GM06990 (cell line): ENCODE measurements around the gene CHAT.

Source experiments
- DNase-seq: peaks from one replicate; pipeline ENCODE4 v3.0.0-alpha.2; 2011; ENCODE audit not compliant: insufficient read length; ENCODE audit errors: extremely low read depth
- H3K27me3 ChIP-seq: replicated peaks from 2 replicates; pipeline ENCODE4 v1.6.0; 2011; ENCODE audit warnings: low read length; ENCODE audit not compliant: control insufficient read depth, insufficient read depth
- H3K36me3 ChIP-seq: 2 replicates; pipeline ENCODE4 v1.5.1; 2011; ENCODE audit warnings: low read length; ENCODE audit not compliant: control insufficient read depth, insufficient read depth
- H3K4me3 ChIP-seq: replicated peaks from 2 replicates; pipeline ENCODE4 v1.5.1; 2011; ENCODE audit warnings: low read depth, mild to moderate bottlenecking, control low read depth, low read length
- TF ChIP-seq, protein P1 (sequence below): IDR thresholded peaks from 2 replicates; pipeline ENCODE4 v1.5.1; 2011; ENCODE audit warnings: low read length, control low read depth, mild to moderate bottlenecking, inconsistent platforms; ENCODE audit not compliant: insufficient read depth, poor library complexity, severe bottlenecking

Gene CHAT

DNA sequence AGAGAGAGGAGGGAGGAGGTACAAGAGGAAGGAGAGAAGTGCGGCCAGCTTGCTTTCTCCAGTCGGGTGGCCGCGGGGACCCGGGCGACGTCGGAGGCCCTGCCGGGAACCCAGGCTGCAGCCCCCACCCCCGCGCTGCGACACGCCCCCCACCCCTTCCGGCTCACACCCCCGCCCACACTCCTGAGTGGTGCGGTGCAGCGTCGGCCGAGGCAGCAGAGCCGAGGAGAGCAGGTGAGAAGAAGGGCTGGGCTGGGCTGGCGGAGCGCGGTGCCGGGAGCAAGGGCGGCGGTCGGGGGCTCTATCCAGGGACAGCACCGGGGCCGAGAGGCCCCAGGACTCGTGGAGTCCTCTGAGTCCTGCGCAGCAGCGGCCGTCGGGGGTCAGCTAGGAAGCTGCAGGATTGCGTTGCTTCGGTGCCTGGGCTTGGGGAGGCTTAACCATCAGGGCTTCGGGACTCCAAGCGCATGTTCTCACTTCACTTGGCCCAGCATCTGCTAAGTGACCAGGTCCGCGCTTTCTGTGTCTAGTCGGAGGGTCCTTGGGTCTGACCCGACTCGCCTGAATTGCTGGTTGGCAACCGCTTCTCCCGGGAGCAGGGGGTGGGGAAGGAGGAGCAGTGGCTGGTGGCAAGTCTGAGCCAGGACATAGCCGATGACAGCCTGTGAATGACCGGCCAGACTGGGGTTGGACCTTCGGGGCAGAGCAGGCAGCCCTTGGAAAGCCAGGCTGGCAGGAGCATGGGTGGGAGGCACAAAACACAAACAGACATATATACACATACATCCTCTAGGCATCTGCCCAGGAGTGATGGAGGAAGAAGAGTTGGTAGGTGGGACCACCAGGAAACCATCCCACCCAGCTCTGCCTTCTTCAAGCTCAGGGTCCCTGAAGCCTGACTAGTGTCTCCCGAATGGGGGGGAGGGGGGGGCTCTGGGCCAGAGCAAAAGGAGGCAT lies 683 bp downstream of the CHAT start:
- H3K27me3 ChIP-seq: peaks cover 7% of the 10 kb centered on the region

DNA sequence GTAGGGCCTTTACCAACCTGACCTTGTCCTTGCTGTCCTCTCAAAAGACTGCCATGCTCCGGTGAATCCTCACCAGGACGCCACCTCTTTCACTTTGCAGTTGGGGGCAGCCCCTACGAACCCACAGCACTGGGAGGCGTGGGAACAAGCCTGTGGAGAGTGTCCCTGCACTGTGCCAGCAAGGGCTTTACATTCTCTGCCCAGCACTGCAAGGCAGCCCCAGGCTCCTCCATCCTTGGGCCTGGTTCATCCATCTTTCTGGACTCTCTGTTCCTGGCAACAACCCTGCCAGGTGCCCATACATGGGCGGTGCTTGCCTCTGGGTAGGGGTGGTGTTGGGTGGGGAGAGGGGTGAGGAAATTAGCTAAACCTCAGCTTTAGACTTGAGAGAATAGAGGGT lies 1.4 kb downstream of the CHAT start:
- DNase-seq: no peak
- no peak overlapping the region for H3K4me3 ChIP-seq
- no peaks in the 10 kb centered on the region for H3K36me3 ChIP-seq
- TF ChIP-seq, protein P1, sequence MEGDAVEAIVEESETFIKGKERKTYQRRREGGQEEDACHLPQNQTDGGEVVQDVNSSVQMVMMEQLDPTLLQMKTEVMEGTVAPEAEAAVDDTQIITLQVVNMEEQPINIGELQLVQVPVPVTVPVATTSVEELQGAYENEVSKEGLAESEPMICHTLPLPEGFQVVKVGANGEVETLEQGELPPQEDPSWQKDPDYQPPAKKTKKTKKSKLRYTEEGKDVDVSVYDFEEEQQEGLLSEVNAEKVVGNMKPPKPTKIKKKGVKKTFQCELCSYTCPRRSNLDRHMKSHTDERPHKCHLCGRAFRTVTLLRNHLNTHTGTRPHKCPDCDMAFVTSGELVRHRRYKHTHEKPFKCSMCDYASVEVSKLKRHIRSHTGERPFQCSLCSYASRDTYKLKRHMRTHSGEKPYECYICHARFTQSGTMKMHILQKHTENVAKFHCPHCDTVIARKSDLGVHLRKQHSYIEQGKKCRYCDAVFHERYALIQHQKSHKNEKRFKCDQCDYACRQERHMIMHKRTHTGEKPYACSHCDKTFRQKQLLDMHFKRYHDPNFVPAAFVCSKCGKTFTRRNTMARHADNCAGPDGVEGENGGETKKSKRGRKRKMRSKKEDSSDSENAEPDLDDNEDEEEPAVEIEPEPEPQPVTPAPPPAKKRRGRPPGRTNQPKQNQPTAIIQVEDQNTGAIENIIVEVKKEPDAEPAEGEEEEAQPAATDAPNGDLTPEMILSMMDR: no peak
- peaks cover 7% of the 10 kb centered on the region for H3K27me3 ChIP-seq

More for the DNA sequence above, 683 bp downstream of the CHAT start:
- Histone ChIP-seq H3K36me3 (no peaks in the 10 kb centered on the region), H3K4me3 (no peak overlapping the region)
- no peak for DNase-seq
- TF ChIP-seq, protein P1: no peak

DNA sequence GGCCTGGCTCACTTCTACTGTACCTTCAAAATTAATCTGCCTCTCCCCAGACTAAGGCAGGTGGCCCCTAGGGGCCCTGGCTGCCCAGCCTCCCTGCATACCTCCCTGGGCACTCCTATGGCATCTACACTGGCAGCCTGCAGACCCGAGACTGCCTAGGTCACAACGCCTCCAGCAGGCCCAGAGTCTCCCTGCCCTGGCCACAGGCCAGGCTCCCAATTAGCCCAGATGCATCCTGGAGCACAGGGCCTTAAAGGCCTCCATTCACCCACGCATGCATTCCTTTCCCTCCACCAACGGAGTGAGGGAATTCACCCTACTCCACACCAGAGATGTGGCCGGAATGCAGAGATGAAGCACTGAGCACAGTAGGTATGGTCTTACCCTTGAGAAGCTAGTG lies 1.9 kb downstream of the CHAT start:
- Histone ChIP-seq H3K27me3 (peaks cover 7% of the 10 kb centered on the region), H3K4me3 (no peak overlapping the region), H3K36me3 (no peaks in the 10 kb centered on the region)
- TF ChIP-seq, protein P1: no peak
- DNase-seq: no peak

DNA sequence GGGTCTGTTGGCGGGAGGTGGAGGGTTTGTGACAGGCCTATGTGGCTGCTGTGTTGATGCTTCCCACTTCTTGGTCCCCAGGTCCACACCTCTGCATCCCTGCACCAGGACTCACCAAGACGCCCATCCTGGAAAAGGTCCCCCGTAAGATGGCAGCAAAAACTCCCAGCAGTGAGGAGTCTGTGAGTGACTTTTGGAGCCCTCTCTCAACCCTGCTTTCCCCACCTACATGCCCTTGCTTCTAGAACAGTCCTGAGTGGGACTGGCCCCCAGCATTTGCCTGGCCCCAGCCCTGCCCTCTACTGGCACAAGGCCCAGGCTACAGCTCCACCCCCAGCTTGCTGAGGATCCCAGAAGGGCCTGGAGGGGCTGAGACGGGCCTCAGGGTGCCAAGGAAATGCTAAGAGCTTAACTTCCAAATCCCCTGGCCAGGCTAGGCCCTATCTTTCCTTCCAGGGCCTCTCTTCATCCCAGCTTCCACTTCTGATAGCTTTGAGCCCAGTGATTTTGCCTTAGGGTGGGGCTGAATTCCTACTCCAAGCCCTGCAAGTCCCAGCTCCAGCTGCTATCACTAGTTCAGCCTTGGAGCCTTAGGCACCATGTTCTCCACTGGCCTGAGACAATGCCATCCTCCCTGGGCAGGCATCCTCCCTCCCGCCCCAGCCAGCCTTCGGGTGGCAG lies 2.7 kb downstream of the CHAT start:
- no peaks in the 10 kb centered on the region for H3K36me3 ChIP-seq
- H3K4me3 ChIP-seq: no peak overlapping the region
- TF ChIP-seq, protein P1: peak; percentile 28
- H3K27me3 ChIP-seq: peaks cover 7% of the 10 kb centered on the region
- DNase-seq: no peak

DNA sequence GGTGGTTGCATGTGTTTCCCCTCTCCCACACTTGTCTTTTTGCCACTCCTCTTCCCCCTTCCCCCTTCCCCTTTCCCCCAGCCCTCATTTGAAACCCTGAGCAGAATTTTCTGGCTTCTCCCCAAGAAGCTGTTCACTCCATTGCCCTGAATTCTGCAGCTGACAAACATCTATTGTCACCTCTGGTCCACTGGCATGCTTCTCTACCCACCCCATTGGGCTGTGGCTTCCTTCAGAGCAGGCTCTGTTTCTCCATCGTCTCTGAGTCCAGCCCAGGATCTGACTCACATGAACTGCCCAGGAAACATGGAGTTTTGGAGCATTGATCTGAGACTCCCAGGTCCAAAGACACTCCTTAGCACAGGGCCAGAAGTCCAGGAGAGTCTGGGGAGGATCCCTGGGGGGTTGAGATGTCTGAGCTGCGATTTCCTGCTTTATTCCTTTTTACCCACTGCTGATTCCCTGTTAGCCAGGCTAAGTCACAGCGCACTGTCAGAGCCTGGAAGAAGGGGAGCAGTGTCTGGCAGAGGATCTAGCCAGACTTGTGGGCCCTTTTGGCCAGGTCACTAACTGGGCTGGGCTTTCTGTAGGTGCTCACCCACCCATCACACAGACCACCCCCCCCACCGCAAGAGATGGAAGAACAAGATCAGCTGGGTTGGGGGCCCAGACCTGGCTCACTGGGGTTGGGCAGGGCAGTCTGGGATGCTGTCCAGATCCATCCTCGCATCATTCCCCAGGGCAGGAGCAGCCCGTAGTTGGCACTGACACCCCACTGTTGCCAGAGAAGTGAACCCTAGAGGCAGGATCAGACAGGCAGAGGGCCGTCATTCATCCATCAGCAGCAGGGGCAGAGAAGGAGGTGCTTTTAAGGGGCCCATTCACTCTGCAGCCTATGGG lies 3.5 kb downstream of the CHAT start:
- Histone ChIP-seq H3K4me3 (no peak overlapping the region), H3K27me3 (peaks cover 7% of the 10 kb centered on the region), H3K36me3 (no peaks in the 10 kb centered on the region)
- DNase-seq: no peak
- TF ChIP-seq, protein P1: no peak
